Testis (tissue), 3 donors: ENCODE measurements around the gene RALGPS1. TPM values are rescaled to one million over a fixed set of nuclear protein-coding genes. Genes with fewer than 3 reads are reported as not detected.

Experiments used
- DNase-seq: peaks from one replicate; pipeline ENCODE4 v3.0.0-alpha.2; 2019
- H3K27ac ChIP-seq, 2 donors: fragments of 200-600 bp; sonication (generic); one replicate each; pipeline ENCODE4 v1.5.1; 2019
- H3K27me3 ChIP-seq: fragments of 200-600 bp; sonication (generic); one replicate; pipeline ENCODE4 v1.5.1; 2019
- H3K36me3 ChIP-seq: fragments of 200-600 bp; sonication (generic); one replicate; pipeline ENCODE4 v1.5.1; 2017; ENCODE audit warnings: low read depth; ENCODE audit errors: missing control alignments
- H3K4me1 ChIP-seq: fragments of 200-600 bp; sonication (generic); one replicate; pipeline ENCODE4 v1.5.1; 2019
- H3K4me3 ChIP-seq, 2 donors: fragments of 200-600 bp; sonication (generic); one replicate each; pipeline ENCODE4 v1.5.1; 2017 to 2019
- H3K9me3 ChIP-seq: fragments of 200-600 bp; sonication (generic); one replicate; pipeline ENCODE4 v1.5.1; 2017
- CTCF ChIP-seq, 3 experiments: fragments of 450-650 bp in 2 of 3; fragments of 200-600 bp in 1 of 3; sonication (generic) in 1 of 3; IDR thresholded peaks; one replicate each; pipeline ENCODE4 v1.5.1; 2016 to 2019; ENCODE audit warnings: antibody characterized with exemption in 3 of 3, mild to moderate bottlenecking in 2 of 3, moderate library complexity in 1 of 3
- POLR2A ChIP-seq: fragments of 450-650 bp; IDR thresholded peaks from one replicate; pipeline ENCODE4 v1.6.1; 2017; ENCODE audit warnings: antibody characterized with exemption, mild to moderate bottlenecking, moderate library complexity
- WGBS, 2 donors: methylation state at CpG; one replicate each; pipeline ENCODE4 v1.1.5; 2018; 5-methylcytosine and 5-hydroxymethylcytosine counted together
- intact Hi-C: fragments of 100-400 bp; cut with DNase I; formaldehyde crosslinking; loops from one replicate; pipeline ENCODE4 v1.15.1; 2023; ENCODE audit warnings: low total_unique reads
- polyA plus RNA-seq: library from polyadenylated mRNA; stranded (reverse); fragments of 350-450 nt; fragmentation: Illumina TruSeq; extraction: RNeasy Lipid Tissue Mini Kit (QIAGEN cat#74804); gene quantifications from one replicate; pipeline ENCODE4 v1.2.3, GENCODE V29; 2014; ENCODE audit warnings: low read depth, low replicate concordance; ENCODE audit not compliant: insufficient read depth
- total RNA-seq, 2 donors: library from RNA; depleted of rRNA; stranded (reverse); fragments of >200 nt; gene quantifications; one replicate each; pipeline ENCODE4 v1.2.3, GENCODE V29; 2016

Gene RALGPS1
- total and polyA plus RNA-seq, 3 donors from 2014 or later: 35.9 to 48.6 (median 36.9) TPM

GRCh38 chr9:126880947-126881332, 33.6 kb upstream of the RALGPS1 start:
- 70 to 82% methylated on average over 6 of the region's 6 CpGs for WGBS, 2 donors
- TF ChIP-seq CTCF (IDR thresholded peaks at IDR 0.05): no peak
- no peak for TF ChIP-seq POLR2A
- no peaks in the 10 kb centered on the region for H3K27me3 ChIP-seq
- no peaks in the 10 kb centered on the region for H3K9me3 ChIP-seq
- no peak for DNase-seq
- no peaks in the 10 kb centered on the region for H3K4me1 ChIP-seq
- no peak overlapping the region for H3K4me3 ChIP-seq
- no peaks in the 10 kb centered on the region for H3K36me3 ChIP-seq
- H3K27ac ChIP-seq: no peak overlapping the region
- intact Hi-C loops: no loop called here

- no peaks in the 10 kb centered on the region for H3K36me3 ChIP-seq
- no peak overlapping the region for H3K27ac ChIP-seq
- no peaks in the 10 kb centered on the region for H3K9me3 ChIP-seq
- no peaks in the 10 kb centered on the region for H3K4me1 ChIP-seq
- WGBS, 2 donors: 91 to 94% methylated on average over 11 of the region's 11 CpGs
- TF ChIP-seq CTCF (IDR thresholded peaks at IDR 0.05): no peak
- TF ChIP-seq POLR2A: no peak
- intact Hi-C loops: no loop called here
- DNase-seq: no peak
- no peaks in the 10 kb centered on the region for H3K27me3 ChIP-seq
- no peak overlapping the region for H3K4me3 ChIP-seq
Measured at GRCh38 chr9:126882746-126883145, 31.8 kb upstream of the RALGPS1 start.

- Histone ChIP-seq H3K27me3 (no peaks in the 10 kb centered on the region), H3K27ac (no peak overlapping the region), H3K4me1 (no peaks in the 10 kb centered on the region), H3K4me3 (no peak overlapping the region), H3K9me3 (no peaks in the 10 kb centered on the region), H3K36me3 (no peaks in the 10 kb centered on the region)
- TF ChIP-seq POLR2A (no peak), CTCF (IDR thresholded peaks at IDR 0.05) (no peak)
- 89 to 91% methylated on average over 15 of the region's 15 CpGs for WGBS, 2 donors
- intact Hi-C loops: no loop called here
- no peak for DNase-seq
Measured at GRCh38 chr9:126883636-126884035, 30.9 kb upstream of the RALGPS1 start.

GRCh38 chr9:126885131-126885641, 29.4 kb upstream of the RALGPS1 start:
- no peak overlapping the region for H3K4me3 ChIP-seq
- no peak for TF ChIP-seq CTCF (IDR thresholded peaks at IDR 0.05)
- TF ChIP-seq POLR2A: no peak
- H3K27ac ChIP-seq: no peak overlapping the region
- WGBS, 2 donors: 76 to 77% methylated on average over 6 of the region's 6 CpGs
- no peaks in the 10 kb centered on the region for H3K27me3 ChIP-seq
- intact Hi-C loops: no loop called here
- no peaks in the 10 kb centered on the region for H3K9me3 ChIP-seq
- DNase-seq: no peak
- H3K36me3 ChIP-seq: no peaks in the 10 kb centered on the region
- no peaks in the 10 kb centered on the region for H3K4me1 ChIP-seq

- WGBS, 2 donors: 75 to 76% methylated on average over 23 of the region's 23 CpGs
- H3K4me1 ChIP-seq: no peaks in the 10 kb centered on the region
- H3K4me3 ChIP-seq: no peak overlapping the region
- TF ChIP-seq CTCF (IDR thresholded peaks at IDR 0.05) (no peak), POLR2A (no peak)
- H3K9me3 ChIP-seq: no peaks in the 10 kb centered on the region
- no peaks in the 10 kb centered on the region for H3K36me3 ChIP-seq
- intact Hi-C loops: no loop called here
- DNase-seq: no peak
- no peaks in the 10 kb centered on the region for H3K27me3 ChIP-seq
- no peak overlapping the region for H3K27ac ChIP-seq
Measured at GRCh38 chr9:126886034-126886822, 28.4 kb upstream of the RALGPS1 start.
